ENCODE results near the gene PPHLN1.

PPHLN1 gene

DNA sequence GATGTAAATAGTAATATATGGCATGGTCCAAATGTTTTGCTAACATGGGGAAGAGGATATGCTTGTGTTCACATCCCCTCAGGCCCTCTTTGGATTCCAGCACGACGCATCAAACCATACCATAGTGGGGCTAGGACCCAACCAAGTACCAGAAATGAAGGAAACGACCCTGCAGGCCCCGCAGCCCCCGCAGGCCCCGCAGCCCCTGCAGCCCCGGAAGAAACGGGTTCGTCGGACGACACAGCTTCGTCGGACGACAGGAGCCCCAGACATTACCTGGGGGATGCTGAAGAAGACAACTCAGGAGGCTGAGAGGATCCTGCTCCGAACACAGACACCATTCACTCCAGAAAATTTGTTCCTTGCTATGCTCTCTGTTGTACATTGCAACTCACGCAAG, 119.9 kb downstream of the PPHLN1 start:
- no peak for DNase-seq

DNA sequence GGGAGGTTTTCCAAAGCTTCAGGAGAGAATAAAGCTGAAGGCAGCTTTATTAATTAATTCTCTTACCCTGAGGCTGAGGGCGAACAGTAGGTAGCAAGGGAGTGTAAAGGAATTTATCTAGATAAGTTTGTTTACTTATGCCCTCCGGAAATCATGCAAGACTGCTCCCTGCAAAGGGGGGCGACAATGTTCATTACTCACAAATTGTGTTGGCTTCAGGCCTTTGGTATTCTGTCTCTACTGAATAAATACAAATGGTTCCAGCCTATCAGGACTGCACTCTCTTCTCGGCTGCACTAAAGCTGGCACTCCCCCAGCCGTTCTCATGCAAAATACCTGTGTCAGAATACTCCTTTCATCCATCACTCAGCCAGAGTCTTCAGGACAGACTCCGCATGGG, 120.8 kb downstream of the PPHLN1 start:
- no peak for DNase-seq

DNA sequence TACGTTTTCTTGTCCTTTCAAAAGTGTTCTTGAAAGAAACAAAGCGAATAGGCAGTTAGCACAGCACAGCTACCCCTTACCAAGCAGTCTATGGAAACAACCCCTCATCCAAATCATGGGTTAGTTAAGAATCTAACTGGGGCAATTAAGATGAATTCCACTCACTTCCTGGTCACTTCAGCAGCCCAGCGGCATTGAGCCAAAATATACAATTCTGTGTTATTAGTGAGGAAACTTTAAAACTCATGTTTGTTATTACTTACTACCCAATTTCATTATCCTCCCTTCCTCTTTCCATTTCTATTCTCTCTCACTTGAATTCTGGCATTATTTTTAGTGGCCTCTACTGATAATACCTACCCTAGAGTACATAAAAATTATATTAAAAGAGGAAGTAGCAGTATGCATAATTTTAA, 121.4 kb downstream of the PPHLN1 start:
- DNase-seq = no peak

DNA sequence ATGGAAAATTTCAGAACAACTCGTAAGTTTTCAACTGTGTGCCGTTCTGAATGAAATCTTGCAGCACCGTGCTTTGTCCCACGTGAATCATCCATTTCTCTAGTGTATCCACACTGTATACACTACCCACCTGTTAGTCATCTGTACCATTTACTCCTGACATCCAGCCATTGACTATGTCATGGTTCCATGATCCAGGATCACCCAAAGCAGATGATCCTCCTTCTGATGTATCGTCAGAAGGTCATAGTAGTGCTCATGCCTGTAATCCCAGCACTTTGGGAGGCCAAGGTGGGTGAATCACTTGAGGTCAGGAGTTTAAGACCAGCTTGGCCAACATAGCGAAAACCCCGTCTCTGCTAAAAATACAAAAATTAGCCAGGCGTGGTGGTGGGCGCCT, 122.9 kb downstream of the PPHLN1 start:
- no peak for DNase-seq

DNA sequence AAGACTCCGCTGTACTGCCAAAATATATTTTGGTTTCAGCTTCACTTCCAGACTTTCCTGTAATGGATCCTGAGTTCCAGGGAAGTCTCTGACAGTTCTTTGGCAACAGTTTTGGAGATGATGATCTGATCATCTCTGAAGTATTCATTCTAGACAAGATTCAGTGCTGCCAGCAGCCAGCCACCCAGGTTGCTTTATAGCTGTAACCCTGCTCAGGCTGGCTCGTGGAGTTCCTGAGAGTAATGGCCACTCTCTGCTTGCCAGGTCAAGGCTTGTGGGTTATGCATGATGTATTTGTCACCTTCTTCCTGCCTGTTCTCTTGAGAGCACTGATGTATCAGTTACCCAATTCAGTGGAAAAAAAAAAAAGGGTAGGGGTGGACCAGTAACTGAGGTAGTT, 124.3 kb downstream of the PPHLN1 start:
- no peak for DNase-seq

DNA sequence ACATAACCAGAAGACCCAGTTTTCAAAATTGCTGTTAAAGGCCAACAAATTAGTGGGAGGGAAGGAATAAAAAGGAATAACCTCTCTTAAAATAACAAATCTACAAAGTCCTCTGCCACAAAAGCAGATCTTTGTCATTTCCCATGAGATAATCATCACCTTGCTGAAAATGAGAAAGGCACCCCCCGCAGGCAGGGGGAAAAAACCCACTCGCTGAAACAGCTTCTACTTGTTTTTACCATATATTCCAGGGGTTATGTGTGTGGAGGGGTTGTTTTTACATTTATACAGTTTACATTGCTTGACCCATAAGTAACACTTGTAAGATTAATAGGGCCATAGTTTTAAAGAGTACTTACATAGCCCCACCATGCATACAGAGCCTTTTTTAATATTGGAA, 132.6 kb downstream of the PPHLN1 start:
- no peak for DNase-seq

DNA sequence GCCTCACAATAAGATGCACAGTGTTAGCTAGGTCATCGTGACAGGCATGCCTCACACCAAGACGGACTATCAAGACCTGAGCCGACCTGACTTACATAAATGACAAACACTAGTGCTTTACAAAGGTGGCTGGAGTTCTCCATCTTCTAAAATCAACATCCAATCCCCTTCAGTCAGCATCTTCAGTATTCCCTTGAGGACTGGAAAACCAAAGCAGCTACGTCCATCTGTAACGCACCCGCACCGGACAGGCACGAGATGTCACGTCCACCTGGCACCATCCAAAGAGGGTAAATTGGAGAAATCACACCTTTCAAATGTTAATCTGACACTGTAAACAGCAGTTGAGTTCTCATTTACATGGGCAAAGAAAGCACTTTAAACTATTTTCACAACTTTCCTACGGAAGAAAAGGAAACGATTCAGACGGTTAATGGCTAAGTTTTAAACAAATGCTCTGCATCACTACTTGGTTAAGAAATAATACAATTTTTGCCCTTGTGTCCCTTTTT, 133.4 kb downstream of the PPHLN1 start:
- no peak for DNase-seq

DNA sequence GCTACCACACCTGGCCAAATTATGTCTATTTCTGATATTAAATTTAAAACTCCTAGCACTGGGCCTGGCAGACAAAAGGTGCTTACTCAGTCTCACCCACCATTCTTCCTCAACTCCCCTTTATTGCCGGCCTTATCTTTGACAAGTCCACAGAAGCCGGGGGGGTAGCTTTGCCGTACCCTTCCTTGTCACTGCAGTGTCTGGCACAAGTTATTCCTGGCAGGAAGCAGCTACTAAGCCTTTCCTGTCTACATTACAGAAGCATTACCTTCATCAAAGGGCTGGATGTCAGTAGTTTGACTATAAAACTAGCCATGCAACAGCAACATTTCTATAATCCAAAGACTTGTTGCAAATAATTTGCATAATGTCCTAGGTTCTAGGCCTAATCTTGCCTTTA, 136.5 kb downstream of the PPHLN1 start:
- DNase-seq = no peak

DNA sequence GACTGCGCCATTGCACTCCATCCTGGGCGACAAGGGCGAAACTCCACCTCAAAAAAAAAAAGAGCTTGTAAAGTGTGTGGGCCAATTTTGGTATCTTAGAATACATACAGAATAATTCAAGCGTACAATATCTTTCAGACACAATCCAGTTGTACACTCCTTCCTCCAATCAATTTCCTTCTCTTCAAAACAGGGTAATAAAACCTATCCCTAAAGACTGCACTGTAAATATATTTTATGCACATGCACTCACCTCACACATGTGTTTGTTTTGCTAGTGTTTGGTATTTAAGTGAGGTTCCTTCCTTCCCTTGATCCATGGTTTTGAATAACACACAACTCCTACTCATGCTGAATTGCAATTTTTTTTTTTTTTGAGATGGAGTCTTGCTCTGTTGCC, 137.7 kb downstream of the PPHLN1 start:
- no peak for DNase-seq

DNA sequence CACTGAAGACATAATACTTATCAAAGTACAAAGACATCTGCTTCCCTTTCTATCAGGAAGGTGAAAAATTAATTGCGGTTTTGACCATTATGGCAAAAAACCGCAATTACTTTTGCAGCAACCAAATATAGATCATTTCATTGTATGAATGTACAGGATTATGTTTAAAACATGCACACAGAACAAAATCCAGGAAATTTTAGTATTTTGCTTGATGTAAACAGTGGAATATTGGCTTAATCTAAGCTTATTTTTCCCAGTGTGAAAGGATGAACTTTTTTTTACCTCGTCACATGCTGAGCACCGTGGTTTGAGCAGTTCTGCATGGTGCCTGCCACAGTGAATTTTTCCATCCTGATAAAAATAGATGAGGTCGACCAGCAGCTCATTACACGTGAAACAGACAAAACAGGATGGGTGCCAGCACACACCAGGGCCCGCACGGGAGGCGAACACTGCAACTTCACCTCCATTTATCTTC, 142.4 kb downstream of the PPHLN1 start:
- DNase-seq = no peak

DNA sequence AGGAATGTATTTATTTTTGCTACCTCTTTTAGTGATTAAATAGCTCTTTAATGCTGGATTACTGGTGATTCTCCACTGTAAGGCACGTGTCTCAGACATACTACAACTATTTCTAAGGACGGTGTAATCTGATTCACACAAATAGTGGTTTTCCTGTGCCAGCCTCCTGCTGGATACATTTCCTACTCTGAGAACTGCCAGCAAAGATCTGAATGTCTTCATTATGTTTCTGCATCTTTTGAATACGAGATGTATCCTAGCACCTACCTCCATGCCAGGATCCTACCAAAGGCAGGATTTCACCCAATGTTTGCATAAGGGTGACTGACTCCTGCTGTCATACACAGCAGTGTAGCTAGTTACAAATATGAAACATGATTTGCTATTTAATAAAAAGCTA, 143.0 kb downstream of the PPHLN1 start:
- DNase-seq = no peak

DNA sequence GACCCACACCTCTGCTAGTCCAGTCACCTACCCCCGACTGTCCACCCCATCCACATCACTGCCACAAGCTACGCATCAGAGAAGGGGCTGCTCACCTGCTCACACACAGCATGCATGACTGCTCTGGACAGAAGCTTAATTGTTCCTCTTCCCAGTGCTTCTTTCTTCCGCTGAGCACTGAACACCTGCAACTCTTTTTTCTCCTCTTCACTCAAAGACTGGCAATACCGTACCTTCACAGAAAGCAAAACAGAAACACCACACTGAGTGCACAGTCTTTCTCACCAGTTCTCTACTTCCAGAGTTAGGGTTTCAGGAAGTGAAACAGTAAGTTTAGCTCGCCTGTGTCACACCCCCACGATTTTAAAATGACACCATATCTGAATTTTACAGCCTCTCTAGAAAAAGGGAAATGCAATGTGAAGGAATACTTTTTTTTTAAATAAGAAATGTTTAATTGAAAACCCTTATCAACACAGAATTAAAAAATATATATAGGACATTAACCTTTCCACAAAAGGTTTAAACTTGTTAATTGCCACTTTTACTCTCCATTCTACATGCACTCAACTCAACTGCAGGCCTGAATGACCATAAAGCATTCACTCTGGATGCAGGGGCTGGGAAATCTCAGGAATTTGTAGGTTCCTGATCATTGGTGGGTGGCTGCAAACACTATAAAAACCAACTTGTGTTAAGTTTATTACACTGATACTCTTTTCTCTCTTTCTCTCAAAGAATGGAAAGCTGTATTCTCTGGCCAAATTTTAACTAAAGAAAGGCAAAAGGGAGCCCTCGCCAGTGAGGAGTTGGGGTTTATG, 143.6 kb downstream of the PPHLN1 start:
- no peak for DNase-seq

DNA sequence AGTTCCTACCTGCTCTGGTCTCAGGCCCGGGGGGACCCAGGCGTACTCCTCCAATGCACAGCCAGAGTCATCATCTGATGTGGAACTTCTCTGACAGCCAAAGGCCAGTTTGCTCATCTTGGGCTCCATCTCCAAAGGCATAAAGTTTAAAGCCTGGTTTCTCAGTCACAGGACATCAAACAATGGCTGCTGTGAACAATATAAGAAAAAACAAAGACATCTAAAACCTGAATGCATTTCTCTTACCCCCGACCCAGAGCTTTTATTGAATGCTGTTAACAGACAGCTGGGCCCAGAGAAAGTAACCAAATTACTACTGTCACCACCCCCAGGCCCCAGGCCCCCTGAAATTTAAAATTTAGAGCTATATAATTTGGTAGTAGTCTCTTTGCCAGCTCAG, 146.4 kb downstream of the PPHLN1 start:
- no peak for DNase-seq

DNA sequence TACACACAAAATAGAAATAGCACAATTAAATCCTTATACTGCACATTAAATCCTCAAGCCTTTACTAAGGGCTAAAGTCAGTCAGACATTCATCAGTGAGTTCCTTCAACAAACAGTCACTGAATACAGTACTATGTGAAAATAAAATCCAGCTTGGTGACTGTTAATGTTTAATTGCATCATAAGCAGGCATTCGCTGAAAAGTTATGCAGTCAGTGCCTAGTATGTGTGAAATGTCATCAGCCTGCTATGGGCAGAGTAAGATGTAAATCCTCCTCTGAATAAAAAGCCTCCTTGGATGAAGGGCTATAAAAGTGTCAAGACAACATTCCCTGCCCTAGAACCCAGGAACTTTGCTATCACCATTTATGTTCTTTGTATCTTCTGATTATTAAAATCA, 147.2 kb downstream of the PPHLN1 start:
- no peak for DNase-seq

DNA sequence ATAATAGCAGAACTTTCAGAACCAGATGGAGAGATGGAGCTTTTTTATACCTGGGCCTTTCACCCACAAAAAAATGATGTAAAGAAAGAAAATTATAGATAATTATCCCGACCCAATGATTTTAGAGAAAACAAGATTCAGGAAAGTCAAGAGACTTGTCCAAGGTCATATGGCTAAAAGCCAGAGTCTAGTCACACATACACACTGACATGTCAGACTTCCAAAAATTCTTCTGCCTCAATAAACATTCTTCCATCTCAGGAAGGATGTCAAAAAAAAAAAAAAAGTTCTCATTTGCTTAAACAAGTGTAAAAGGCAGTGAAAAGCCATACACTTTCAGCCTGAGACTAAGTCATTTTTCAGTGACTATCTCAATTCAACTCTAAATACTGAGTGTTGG, 147.6 kb downstream of the PPHLN1 start:
- DNase-seq = no peak

DNA sequence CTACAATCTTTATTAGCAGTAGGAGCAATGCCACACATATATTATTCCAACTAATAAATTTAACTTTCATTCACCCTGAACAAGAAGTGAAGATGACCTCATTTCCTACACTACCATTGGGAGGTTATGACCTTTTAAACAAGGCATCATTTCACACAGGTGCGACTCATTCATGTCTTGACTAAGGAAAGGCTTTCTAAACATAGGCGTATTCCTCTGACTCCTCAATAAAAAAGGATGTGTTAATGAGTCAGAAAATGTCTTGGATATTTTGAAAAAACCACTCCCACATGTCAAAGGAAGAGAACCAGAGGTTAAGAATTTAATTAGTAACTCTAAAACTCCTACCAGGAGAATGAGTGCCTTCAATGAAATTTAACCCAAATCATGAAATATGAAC, 148.4 kb downstream of the PPHLN1 start:
- no peak for DNase-seq

DNA sequence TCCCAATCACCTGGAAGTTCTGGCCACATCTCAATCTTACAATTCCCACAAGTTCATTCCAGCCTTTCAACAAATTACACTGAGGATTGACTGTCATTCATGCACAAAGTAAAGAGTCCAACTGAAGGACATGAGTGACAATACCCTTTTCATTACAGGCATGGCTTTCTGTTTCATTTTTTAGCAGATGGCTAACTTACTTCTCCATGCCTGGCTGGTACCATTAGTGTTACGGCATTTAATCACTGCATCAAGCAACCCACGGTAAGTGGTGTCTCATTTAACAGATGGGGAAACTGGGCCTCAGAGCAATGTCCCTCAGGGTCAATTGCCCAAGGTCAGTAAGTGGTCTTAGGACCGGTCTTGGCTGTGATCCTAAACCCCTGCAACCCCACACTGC, 149.1 kb downstream of the PPHLN1 start:
- DNase-seq = no peak

DNA sequence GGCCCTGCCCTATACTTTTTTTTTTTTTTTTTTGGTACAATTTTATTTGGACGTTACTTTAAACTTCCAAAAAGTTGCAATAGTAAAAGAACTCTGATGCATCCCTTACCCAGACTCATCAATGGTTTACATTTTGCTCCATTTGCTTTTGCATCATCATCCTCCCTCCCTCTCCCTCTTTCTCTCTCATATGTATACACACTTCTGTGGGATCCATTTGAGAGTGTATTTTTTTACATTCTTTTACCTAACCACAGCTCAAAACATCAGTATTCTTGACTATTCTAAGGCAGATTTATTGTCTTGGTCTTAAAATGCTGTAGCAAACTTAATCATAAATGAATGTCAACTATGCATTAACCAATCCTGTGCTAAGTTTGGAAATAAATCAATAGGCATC, 152.0 kb downstream of the PPHLN1 start:
- DNase-seq = no peak

DNA sequence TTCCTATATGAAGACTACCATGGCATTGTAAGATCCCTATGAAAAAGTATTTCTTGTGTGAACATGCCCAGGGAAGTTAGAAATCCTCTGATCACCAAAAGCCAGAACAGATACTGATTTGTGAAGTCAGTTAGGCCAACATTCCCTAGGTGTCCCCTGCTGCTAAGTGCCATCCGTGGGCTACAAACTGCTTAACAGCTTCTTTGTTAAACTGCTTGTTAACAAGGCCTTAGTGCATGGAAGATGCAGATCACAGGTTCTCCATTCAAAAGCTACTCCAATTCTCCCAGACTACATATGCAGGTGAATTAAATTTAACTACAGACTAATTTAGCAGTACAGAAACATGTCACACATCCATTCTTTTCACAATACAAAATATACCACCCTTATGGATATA, 155.4 kb downstream of the PPHLN1 start:
- DNase-seq = no peak

DNA sequence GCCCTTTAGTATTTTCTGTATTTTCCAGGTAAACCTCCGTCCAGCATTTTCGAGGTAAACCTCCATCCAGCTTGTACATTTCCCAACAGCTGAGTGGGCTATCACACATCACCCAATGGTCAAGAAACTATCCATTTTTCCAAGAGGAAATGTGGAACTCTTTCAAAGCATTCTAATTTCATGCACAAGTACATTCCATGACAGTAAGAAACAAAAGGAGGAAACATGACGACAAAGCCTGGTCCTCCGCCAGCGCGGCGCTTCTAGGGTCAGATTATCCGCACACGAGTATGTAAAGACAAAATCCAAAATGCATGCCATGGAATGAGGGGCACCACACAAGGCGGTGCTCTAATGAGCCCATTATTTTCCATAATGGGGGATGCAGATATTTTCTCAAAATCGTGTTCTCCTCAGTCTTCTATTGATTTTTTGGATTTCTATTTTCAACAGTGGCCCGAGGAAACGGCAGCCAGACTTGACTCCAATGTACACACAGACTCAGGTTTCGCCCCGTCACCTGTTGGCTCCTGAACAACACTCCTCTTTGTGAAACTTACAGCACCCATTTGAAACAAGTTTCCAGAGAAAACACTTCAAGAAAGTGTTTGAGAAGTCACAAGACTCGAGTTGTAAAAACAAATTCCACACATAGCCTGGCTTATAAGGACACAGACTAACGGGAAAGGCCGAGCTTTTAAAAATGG, 156.2 kb downstream of the PPHLN1 start:
- DNase-seq = no peak

DNA sequence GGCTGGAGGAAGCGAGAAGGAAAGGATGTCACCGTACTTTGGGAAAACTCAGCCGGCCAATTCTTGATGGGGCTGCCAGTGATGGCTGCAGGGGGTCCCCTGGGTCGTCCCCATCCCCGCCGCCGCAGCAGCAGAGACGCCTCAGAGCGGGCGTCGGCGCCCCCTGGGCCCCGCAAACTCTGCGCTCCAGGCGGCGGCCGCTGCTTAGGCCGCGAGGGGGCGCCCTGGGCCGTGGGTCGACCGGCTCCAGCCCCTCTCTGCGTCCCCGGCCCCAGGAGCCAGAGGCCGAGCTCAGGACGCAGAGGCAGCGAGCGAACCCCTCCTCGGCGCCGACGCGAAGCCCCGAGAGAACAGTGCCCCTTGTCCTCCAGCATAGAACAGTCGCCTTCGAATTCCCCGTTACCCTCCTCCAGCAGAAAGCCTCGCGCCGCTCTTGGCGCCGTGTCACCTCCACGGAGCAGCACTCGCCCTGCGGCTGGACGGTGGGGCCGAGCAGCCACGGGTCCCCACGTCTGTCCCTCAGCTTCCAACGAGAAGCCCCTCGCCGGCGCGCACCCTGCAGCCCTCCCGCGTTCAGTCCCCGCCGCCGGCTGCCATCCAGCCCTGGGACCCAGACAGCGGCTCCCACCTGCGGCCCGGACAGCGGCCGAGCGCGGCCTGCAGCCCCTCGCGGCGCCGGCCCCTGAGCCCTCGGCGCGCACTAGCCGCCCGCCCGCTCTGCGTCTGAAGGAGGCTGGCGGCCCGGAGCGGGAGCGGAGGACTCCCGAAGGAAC, 157.0 kb downstream of the PPHLN1 start:
- peak; percentile 60 for DNase-seq

DNA sequence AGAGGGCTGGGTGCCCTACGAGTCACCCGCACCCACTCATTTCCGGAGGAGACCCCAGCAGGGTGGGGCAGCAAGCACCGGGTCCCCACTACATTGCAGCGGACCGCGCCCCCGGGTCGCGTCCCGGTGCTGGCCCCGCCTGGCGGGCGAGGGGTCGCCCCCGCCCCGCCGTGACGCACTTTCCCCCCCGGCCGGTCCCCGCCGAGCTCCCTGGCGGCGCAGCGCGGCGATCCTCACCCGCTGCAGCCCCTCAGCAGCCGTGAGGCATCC, 157.5 kb downstream of the PPHLN1 start:
- DNase-seq = no peak

DNA sequence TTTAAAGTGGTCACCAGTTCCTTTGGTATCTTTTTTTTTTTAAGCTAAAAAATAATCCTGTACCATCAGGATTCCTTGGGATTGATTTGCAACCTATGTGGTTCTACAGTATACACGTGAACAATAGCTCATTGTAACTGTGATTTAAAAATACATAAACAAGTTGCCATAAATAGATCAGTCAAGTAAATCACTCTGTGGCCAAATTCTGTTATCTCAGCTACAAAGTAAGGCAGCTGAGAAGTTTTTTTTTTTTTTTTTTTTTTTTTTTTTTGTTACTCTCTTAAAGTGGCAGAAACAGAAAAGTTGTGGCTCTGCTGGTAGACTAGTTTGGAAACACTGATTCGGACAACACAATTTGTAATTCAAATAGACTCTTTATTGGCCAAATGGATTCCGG, 159.0 kb downstream of the PPHLN1 start:
- no peak for DNase-seq

DNA sequence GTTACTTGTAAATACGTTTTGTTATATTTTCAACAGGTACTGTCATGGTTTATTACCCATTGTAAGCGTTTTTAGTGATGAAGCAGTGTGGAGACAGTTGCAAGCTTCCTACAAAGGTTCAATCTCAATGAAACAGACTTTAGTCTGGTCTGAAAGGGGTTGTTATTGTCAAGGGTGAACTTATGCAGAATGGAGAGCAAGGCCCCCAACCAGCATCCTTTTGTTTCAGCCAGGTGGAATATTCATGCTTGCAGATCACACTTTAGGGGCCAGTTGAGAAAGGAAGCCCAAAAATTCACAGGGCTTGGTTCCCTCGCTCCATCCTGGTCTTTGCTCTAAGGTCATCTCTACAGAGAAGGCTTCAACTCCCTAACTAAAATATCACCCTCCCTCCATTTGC, 159.9 kb downstream of the PPHLN1 start:
- DNase-seq = no peak
